NCI-H2227 (cell line): Measurements from ENCODE around the gene ELMO1.

Experiments used
- DNase-seq: peaks from one replicate; lab custom pipeline; 2025; ENCODE audit not compliant: unreplicated experiment; lab: John Stamatoyannopoulos, UW

The ELMO1 gene

DNA sequence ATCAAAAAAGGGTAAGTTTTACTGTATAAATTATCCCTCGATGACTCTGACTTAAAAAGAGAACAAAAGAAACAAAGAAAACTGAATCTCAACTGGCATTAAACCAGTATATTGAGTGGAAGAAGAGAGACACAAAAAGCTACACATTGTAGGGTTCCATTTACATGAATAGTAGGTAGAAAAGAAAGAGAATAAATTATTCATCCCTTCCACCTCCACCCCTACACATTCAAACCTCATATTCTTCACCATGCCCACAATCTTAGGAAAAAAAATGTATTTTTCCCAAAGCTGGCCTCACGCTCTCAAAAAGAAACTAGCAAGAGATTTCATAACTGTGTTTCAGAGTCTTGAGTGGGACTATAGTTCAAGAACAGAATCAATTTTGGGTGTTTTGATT is 377.5 kb downstream of the ELMO1 start:
- no peak for DNase-seq

DNA sequence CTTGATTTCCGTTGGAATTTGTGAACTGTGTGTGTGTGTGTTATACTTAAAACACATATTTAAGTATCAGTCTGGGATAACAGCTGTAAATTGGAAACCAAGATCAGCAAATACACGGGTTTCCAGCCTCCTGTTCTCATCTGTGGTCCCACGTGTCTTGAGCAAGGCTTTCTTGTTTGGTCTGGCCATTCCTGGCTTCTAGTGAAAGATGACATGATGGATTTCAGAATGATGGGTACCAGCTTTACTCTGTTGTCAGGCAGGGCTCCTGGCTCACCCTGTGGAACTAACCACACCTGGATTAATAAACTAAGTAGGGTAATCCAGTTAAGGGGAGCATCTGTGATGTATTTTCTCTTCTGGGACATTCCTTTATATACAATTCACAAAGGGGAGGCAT is 378.2 kb downstream of the ELMO1 start:
- no peak for DNase-seq

DNA sequence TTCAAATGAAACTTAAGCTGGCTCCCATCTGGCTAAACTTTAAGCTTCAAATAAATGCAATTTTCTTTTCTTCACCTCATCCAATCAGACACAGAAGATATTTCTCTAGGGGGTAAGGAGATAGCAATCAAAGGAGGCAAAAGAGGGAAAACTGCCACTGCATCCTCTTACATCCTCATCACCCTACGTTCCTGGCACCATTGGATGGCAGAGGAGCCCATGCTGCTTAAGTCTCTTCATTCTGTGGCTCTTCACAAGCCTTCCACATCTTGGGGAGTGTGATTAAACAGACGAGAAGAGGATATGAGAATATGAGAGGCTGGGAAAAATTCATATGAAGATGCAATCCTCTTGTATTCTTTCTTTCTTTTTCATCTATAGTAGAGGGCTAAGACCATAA is 378.6 kb downstream of the ELMO1 start:
- DNase-seq: no peak

DNA sequence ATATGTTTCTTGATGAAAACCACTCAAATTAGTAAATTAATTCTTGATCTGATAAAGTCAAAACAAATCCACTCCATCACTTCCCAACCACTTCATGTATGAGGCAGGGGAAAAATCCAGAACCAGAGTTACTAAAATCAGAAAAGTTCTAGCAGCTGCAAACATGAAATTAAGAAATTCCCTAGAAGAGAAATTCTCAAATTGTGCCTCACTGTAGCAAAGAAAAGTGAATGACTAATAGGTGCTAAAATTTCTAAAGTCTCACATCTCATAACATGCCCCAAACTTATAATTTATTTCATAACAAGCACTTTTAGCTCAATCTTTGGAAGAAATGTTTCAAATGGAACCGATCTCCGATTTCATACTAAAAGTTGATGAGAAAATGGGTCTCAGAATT is 379.3 kb downstream of the ELMO1 start:
- no peak for DNase-seq

DNA sequence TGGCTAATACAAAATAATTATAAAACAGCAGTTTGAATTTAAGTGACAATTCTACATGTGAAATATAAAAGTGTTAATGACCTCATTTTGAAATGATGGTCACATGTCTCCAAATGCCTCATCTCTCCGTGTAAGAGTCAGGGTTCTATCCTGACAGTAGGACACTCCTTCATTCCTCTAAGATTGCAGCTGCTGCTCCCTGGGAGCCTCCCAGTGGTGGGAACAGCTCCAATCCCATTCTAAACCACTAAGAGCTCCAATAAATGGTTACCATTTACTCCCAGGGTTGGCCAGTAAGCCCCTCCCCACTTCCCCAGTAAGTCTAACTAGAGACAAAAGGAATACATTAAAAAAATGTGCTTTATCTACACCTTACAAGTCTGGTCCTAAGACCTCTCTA is 379.8 kb downstream of the ELMO1 start:
- no peak for DNase-seq

DNA sequence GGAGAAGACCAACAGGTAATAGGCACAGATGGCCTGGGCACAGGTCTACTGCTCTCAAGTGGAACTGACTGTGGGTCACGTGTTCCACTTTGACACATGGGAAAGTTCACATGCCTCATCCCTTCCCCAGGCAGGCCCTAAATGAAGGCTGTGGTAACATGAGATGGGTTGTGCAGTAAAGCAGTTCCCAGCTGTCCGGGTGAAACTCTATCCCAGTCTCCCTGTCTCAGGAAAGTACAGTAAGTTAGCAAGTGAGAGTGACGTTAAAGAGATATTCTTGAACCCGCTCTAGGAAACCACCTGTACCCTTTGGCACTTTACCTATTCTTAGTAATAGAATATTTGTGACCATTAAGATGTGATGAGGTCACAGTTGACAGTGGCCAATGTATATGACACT is 380.6 kb downstream of the ELMO1 start:
- no peak for DNase-seq

DNA sequence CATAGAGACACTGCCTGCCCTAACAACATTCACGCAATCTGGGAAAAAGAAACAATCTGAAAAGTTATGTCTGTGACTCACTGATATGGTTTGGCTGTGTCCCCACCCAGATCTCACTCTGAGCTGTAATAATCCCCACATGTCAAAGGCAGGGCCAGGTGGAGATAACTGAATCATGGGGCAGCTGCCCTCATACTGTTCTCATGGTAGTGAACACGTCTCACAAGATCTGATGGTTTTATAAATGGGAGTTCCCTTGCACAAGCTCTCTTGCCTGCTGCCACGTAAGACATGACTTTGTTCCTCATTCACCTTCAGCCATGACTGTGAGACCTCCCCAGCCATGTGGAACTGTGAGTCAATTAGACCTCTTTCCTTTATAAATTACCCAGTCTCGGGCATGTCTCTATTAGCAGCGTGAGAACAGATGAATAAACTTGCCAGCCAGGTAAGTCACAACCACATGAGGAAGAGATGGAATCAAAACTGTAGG is 382.8 kb downstream of the ELMO1 start:
- no peak for DNase-seq

DNA sequence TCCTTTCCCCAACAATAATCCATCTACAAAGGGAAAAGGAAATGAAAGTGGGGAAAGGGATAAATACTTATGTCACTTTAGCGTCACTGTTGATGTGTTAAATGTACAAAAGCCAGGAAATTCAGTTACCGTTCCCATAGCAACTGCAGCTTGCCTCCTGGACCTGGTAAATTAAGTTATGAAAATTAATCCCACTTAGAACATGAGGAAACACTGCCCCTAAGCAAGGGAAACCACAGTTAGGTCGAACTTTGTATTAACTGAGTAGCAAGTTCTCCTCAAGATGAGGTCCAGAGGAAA is 386.2 kb downstream of the ELMO1 start:
- no peak for DNase-seq

DNA sequence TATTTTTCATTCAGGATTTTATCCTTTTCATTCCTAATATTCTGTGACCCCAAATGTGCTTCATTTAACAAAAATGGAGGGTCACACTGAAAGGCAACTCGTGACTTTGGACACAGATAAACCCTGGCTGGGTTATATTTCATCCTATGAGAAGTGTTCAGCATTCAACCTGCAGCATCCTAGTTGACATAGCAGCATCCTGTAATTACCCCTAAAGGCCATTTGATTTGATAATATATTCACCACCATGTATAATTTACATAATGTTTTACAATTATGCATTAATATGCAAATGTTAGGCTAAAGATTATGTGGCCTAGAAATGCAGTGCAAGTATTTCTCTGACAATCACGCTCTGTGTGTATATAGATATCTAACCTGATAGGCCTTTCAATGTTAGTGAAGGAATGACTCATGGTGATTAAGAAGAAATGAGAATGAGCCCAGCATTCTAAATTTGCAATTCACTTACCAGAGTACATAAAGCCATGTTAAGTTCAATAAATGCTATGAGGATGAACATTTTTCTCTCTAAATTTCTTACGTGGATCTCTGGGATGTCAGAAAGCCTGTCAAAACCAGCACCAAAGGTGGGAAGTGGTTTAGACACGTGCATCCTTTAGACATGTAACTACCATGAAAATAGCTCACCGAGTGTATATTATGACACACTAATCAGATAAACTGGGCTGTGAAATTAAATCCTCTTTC is 386.7 kb downstream of the ELMO1 start:
- DNase-seq: no peak

DNA sequence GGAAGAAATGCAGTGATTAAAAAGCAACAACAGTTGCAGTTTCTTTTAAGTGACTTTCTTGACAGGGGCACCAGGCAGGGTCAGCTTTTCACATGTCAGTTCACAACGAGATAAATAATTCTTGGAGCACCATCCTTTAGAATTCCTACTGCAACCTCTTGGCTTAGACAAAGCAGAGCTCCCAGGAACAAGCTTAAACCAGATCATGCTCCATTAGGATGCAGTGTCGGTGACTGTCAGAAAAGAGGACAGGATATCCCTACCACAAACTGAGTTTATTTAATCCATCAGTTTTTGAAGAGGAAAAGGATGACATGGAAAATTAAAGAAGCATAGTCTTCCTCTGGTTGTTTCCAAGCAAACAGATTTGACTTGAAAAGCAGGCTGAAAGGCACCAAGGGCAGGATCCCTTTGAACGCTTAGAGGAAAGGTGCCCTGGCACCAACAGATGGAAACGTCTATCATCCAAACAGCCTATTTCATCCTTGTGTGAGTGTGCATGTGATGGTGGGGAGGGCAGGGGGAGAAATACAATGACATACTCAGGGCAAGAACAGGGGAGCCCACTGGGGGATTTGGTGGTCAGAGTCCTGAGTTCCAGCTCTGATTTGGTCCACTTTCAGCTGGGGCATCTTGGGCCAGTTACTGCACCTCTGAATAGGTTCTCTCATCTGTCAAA is 392.3 kb downstream of the ELMO1 start:
- no peak for DNase-seq

DNA sequence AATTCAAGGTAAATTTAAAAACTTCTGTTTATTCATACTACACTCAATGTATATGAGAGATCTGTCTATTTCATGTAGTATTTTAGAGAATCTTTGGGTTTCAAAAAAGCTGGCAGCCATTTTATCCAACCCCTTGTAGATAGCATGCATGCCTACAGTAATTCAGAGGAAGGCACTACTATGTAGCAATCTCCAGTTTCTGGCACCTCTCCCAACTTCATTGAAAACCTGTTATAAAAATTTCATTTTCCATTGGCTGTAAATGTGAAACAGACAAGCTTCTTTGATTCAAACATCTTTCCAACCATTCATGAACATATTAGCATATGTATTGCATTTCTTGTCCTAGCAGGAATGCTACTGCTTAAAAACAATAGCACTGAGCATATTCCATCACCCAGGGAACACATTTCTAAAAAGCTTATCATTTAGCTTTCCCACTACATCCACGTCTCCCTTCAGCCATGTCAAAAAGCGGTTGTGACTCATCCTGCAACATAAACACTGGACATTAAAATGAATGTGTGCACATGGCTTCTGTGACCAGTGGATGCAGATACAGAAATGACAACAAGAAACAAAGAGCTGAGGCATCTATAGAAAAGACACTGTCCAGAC is 393.9 kb downstream of the ELMO1 start:
- no peak for DNase-seq

DNA sequence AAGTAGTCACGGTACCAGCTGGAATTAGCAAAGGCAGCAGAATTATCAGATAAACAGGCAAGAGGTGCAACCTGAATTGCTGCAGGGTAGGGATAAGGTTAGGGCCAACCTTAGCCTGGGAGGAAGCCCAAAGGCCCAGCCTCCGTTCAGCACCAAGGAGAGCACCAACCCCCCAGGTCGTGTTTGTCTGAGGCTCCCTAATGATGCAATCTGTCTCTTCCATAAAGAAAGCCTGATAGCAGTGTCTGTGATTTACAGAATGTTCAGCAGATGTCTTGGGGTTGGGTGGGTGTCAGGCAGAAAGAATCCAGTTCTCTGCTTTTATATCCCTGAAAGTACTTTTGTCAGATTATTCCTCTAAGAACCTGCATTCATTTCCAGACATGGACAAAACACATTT is 396.0 kb downstream of the ELMO1 start:
- no peak for DNase-seq

DNA sequence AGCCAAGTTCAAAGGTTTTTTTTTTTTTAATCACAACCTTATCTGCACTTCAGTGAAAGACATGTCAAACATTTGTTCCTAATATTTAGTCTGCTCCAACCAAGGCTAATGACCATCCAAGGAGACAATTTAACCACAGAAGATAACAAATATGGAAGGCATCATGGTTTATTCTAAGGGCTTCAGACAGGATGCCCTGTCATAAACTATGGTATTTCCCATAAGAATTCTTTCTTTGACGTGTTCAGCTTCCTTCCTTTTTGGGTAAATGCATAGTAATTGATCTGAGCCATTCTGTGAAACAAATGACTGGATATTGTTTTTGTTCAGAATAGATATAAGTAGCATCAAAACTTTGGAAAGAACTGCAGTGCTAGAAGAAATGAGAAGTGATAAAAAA is 397.9 kb downstream of the ELMO1 start:
- no peak for DNase-seq

DNA sequence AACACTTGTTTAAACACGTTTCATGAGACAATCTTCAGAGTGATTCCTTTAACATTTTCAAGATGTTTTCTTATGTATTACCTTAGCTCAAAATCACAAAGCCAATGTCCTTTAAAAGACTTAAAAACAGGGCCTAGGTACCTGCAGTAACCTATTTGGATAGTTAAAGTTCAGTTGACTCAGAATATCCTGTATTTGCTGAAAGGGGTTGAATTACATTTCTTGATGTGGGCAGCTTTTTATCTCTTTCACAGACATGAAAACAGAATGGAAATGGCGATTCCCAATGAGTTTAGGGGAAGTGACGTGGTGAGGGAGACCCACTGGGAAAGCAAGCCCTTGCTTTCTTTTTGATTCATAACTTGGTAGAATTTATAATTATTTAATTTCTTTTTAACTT is 400.0 kb downstream of the ELMO1 start:
- DNase-seq: no peak

DNA sequence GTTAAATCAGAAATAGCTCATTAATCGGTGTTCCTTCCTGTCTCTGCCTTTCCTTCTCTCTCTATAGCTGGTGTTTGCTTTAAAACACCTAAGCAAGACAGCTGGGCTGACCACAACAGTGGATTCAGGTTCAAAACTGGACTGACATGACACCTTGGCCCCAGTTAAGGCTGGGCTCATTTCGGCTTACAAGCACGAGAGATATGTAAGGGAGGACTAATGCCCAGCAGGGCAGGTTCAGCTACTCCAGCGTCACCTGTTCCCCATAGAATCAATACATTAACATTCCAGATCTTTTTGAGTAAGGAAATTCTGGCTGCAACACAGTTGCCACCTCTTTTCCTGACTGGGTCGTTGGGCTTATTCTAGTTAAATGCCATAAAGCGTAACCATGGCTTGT is 401.4 kb downstream of the ELMO1 start:
- DNase-seq: no peak

DNA sequence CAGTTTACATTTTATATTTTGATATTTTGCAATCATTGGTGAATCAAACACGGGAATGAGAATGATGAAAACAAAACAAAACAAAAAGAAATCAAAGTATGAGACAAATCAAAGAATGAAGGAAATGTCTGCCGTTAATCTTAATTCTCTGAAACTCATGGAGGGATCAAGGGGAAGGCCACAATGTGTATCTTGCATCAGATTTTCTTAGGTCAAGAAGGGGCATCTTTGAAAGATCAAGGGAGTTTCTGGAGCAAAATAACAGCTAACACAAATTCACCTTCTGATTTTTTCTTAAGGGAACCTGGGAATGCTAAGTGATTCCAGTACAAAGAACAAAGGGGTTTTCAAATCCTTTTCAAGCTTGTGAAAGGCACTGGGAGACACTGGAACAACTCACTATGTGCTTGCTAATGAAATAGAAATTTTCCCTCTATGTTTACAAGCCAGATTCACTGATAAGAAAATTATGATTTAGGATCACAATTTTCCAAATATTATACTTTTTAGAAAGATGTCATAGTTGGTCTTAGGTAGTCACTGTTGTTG is 402.1 kb downstream of the ELMO1 start:
- no peak for DNase-seq

DNA sequence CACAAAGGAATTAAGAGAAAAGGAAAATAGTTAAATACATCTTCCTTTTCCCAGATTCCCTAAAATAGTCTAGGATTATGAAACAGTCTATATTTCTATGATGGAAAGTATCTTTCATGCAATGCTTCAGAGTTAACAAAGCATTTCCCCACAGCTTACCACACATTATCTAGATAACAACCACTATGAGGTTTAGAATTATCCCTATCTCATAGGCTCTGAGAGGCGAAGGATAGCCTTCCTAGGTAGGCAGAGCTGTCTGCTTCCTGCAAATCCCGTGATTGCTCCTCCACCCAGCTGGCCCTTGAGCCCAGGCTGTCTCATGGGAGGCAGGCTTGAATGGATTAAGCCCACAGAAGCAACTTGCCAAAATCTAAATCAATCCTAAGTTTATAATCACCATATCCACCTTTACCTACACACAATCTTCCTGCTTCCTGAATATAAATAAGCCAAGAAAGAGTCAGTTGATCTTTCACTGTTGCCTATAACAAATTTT is 402.9 kb downstream of the ELMO1 start:
- DNase-seq: no peak

DNA sequence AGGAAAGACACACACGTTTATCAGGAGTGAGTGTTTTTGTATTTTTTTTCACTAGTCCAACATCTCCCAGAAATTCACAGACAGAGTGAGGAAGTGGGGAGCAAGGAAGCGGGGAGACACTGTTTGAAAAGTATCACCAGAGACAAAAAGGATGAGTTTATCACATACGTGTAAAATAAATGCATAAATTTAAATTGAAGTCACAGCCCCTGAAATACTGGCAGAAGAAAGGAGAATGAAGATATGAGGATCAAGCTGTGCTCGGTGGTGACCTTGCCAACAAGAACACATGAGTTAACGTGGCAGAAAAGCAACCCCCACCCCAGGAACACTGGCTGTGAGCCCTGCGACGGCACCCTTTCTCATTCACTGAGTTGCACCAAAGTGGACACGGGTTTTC is 407.2 kb downstream of the ELMO1 start:
- DNase-seq: no peak

DNA sequence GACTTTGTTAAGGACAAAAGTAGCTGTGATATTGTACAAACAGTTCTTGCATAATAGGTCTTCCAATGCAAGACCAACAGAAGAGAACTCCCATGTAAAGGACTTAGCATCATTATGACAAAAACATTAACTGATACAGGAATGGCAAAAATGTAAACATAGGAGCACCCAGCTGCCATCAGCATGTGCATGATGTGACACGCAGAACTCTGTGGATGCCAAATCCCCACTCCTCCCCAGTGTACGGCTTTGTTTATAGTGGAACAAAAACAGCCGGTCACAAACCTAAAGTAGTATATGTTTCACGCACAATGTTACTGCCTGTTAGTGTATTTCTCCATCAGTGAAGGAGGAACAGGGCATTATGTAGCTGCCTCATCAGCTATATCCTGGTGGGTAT is 408.3 kb downstream of the ELMO1 start:
- no peak for DNase-seq

DNA sequence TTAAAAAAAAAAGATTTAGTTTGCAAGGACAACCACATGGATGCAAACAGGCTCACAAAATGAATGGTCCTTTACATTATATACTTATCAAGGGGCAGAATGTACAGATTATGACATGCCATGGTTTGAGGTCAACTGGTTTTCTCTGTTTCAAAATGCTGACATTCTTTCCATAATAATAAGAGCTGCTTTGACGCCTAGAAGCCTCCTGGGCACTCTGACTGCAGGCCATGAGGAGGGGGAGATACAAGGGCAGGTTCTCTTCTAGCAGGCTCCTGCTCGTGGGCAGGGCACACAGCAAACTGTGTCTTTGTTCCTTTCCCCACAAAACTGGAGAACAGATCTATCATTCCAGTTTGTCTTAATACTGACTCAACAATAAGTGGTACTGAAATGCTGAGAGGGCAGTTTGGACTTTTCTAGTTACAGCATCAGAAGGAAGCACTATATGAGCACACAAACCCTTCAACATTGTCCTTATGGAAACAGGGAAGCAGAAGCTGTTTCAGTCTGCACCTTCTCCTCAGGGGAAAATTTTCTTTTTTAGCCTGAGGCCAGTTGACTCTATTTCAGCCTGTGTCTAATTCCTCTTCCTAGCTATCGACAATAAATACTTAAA is 409.4 kb downstream of the ELMO1 start:
- no peak for DNase-seq

DNA sequence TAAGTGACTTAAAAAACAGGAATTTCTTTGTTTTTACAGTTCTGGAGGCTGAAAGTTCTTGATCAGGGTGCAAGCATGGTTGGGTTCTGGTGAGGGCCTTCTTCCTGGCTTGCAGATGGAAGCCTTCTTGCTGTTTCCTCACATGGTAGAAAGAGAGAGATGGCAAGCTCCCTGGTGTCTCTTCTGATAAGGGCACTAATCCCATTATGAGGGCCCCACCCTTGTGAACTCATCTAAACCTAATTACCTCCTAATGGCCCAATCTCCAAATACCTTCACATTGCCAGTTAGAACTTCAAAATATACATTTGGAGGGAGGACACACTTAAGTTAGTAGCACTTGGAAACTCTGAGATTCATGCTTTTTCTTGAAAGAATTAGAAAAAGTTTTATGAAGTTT is 410.0 kb downstream of the ELMO1 start:
- no peak for DNase-seq

DNA sequence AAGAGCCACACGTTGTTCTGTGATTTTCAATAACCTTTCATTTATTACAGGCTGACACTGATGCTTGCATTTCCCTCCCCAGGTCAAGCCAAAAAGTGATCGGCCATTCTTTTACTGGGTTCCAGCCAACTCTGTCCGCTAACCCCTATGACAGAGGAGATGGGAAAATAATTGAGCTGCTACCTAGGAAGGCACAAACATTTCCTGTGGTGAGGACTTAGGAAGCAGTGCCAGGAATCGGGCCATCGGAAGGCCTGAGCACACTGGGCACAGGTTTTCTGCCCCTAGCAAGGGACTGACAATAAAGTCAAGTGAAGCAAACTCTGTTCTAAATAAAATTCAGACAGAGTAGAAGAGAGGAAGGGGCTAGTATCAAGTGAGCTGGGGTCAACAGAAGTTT is 411.4 kb downstream of the ELMO1 start:
- no peak for DNase-seq
